Activated naive CD4-positive, alpha-beta T cell treated with anti-CD3 and anti-CD28 coated beads for 36 hours (primary cell): ENCODE measurements around the gene PDK1. TPM values are rescaled to one million over a fixed set of nuclear protein-coding genes. Genes with fewer than 3 reads are reported as not detected.

Source experiments
- total RNA-seq, 2 experiments: library from RNA; stranded (reverse); gene quantifications; one replicate each; pipeline ENCODE4 v1.2.3, GENCODE V29; 2021

PDK1 gene
- total RNA-seq, 2 experiments from 2014 or later = 31.9 to 35.3 TPM

Other genes starting within 250 kb of the PDK1 start
- gene ITGA6, start 128.5 kb upstream of the PDK1 start, total RNA-seq = 10 to 100 TPM; 16.5 to 16.8 TPM
- gene RAPGEF4, start 179.8 kb downstream of the PDK1 start, total RNA-seq = under 1 TPM; 0.24 to 0.35 TPM